AG09309 (cell line): ENCODE data around the gene ABCA13.

ENCODE experiments used
- DNase-seq: peaks from one replicate; pipeline ENCODE4 v3.0.0-alpha.2; 2010; ENCODE audit warnings: low read depth
- H3K4me3 ChIP-seq: 2 replicates; pipeline ENCODE4 v1.5.1; 2011; ENCODE audit warnings: mild to moderate bottlenecking, low read depth, low read length, moderate library complexity; ENCODE audit not compliant: control insufficient read depth
- TF ChIP-seq, protein P1 (sequence below): IDR thresholded peaks from 2 replicates; pipeline ENCODE4 v1.5.1; 2011; ENCODE audit warnings: mild to moderate bottlenecking, low read depth, low read length, inconsistent platforms; ENCODE audit not compliant: insufficient read depth, control insufficient read depth; ENCODE audit errors: missing control alignments

ABCA13 gene

DNA sequence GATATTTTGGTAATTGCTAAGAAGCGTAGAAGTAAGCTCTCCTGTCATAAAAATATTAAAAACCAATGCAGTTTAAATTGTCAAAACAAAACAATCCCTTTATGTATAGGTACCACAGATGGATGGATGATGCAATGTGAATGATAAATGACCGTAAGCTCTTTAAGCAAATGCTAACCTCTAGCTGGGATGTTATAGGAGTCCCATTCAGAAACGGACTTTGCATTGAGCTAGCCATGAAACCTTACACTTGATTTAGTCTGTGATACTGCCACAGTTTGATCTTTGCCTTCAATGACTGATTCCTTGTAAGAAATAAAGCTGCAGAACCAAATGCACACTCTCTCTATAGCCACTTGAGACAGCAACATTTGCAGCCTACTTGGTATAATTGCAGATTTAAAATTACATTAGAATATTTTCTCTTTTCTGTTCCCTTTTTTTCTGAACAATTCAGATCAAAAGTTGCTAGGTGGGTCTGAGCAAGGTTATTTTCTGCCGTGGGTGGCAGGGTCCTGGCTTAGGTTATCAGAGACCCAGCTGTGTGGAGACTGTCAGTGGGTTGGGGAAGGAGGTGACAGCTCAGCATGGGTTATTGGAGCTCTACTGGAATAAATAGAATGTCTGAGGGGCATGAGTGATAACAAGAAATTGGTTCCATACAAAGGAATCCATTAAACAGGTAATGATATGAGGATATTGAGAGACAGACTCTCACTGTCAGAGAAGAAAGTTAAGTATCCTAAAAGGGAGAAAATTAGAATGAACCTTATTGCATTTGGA, 494.3 kb downstream of the ABCA13 start:
- H3K4me3 ChIP-seq, result no peak overlapping the region
- DNase-seq, result no peak
- TF ChIP-seq, protein P1, sequence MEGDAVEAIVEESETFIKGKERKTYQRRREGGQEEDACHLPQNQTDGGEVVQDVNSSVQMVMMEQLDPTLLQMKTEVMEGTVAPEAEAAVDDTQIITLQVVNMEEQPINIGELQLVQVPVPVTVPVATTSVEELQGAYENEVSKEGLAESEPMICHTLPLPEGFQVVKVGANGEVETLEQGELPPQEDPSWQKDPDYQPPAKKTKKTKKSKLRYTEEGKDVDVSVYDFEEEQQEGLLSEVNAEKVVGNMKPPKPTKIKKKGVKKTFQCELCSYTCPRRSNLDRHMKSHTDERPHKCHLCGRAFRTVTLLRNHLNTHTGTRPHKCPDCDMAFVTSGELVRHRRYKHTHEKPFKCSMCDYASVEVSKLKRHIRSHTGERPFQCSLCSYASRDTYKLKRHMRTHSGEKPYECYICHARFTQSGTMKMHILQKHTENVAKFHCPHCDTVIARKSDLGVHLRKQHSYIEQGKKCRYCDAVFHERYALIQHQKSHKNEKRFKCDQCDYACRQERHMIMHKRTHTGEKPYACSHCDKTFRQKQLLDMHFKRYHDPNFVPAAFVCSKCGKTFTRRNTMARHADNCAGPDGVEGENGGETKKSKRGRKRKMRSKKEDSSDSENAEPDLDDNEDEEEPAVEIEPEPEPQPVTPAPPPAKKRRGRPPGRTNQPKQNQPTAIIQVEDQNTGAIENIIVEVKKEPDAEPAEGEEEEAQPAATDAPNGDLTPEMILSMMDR, result no peak

DNA sequence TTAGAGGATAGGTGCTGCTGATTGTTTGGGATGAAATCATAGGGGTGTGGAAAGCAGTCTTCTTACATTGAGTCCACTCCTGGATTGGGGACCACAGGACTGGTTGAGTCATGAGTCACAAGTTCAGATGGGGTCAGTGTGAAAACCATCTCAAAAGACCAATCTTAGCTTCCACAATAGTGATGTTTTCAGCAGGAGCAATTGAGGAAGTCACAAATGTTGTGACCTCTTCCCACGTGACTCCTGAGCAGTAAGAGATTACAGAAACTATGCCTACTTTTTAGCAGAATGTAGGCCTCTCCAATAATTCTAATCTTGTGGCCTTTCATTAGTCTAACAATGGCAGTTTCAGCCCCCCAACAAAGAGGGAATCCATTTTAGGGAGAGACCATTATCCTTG, 496.1 kb downstream of the ABCA13 start:
- TF ChIP-seq, protein P1, result no peak
- DNase-seq, result no peak
- H3K4me3 ChIP-seq, result no peak overlapping the region

GRCh38 chr7:48671656-48672055, 500.4 kb downstream of the ABCA13 start:
- DNase-seq, result no peak
- H3K4me3 ChIP-seq, result no peak overlapping the region
- TF ChIP-seq, protein P1, result no peak

DNA sequence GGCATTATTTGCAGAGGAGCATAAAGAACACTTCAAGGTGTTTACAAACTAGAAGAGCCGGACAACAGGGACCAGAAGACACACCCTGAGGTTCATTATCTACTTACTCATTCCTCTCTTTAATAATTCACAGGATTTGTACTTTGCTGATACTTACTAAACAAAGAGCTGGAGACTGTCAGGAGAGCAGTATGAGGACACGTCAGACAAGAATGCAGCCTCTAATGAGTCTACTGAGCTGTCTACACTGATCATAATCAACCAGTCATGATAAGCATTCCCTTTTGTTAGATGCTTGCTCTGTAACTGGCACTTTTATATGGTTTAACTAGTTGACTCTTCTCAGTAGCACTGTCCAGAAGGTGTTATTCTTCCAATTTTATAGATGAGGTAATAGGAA, 509.7 kb downstream of the ABCA13 start:
- no peak overlapping the region for H3K4me3 ChIP-seq
- TF ChIP-seq, protein P1, result no peak
- DNase-seq, result no peak

GRCh38 chr7:48691788-48692187, 520.5 kb downstream of the ABCA13 start:
- TF ChIP-seq, protein P1, result no peak

More at GRCh38 chr7:48691788-48692187, 520.5 kb downstream of the ABCA13 start:
- no peak for DNase-seq
- no peak overlapping the region for H3K4me3 ChIP-seq
